MV-4-11 (cell line): ENCODE results near the gene SEPTIN6.
A peak's percentile ranks its signal among the peaks of the same experiment; 100 is the strongest.
"Not testable (repeated sequence)": the region's sequence is repeated elsewhere in the genome, so short reads cannot be mapped to it uniquely, and the experiment has no call there.

Experiments used
- DNase-seq: peaks from one replicate; lab custom pipeline; 2025; lab: John Stamatoyannopoulos, UW

The SEPTIN6 gene

DNA sequence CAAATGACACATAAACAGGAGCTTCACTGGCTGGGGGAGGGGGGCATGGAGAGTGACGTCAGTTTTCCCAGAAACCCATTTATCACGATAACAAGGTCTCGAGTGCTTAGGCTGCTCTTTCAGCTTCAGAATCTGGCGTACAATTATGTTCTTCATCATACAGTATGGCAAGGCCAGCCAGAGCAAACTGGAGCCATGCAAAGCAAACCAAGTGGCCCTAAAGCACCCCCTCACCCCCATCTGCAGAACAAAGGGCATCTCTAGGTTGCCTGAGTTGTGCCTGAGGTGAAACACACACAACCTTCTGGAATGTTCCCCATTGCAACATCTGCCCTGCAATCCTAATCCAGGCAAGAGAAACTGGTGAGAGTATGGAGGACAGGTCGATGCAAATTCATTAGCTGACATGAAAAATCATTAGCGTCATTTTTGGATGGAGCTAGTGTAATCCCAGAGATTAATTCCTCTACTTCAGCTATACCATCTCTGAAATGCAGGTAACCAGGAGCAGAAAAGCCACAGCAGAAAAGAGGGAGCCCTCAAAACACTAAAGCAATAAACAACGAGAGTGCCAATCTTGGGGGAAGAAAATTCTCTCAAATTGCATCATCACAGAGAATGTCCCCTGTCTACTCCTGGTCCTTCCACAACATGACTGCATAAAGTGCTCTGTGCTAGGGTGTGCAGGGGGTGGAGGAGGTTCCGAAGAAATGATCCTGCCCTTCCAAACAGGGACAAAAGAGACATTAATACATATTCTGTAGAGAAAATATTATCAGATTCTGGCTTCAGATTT, 1.8 kb downstream of the SEPTIN6 start:
- peak; percentile 54 for DNase-seq

DNA sequence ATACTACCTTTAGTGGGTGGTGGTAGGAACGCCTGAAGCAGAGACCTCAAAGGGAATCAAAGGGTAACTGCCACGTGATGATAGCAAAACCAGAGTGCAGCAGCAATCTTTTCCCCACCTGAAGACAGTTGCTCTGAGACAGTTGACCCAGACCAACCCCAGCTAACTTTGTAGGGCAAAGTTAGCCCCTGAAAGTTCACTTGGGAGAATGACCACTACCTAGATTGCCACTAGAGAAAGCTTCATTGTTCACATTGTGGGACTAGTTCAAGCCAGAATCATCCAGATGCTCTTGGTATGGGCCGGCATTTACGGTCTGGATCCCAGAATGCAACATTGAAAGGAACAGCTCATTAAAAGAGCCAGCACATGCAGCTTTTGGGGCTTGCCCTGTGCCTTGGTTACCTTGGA, 4.1 kb downstream of the SEPTIN6 start:
- no peak for DNase-seq

DNA sequence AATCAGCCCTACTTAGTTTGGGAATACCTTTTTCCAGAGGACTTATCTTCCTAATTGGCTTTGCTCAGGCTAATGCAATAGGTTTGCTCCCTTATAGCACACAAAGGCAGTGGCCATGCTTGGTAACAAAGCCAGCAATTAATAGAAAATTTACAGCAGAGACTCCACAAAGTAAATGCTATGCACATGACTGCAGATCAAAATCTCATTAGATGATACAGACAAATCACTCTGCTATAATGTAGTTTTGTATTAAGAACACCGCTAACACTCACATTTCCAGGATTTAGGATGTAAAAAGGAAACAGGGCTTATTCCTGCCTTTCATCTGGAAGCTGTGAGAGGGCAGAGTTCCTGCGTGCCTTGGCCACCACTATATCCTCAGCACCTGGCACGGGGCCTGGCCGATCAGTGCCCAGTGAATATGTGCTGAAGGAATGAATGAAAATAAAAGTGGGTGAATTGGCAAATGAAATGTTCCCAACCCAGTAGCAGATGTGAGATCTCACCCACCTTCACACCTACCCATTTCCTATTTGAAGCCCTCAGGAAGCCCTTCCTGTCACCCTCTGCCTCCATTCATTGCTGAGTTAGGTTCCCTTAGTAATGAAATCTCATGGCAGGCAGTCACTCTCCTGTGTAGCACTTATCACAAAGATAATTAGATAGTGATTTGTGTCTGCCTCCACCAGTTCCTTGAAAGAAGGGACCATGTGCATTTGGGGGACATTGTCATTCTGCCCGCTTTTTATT, 5.1 kb downstream of the SEPTIN6 start:
- no peak for DNase-seq

DNA sequence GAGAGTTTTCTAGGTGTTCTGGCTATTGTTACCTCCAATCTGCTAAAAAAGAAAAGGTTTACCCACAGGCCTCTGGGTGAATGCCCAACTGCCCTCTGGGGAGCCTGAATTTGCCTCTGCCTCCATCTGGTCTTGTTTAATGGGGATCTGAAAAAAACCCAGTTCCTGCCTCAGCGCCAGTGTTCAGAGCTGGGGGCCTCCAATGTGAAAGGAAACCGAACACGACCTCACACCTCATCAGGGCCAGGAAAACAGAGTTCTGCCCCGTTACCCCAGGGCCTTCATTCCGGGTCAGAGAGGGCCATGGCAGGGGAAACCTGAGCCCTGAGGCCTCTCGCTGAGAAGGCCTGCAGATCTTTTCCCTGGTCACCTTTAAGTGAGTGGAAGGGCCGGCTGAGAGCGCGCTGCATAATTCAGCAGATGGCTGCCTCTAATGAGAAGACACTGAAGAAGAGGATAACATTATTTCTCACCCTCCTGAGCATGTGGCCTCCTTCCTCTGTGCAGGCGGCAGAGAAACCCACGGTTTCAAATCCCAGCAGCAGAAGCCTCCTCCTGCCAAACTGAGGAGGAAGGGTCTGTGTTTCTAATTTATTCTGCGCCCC, 6.8 kb downstream of the SEPTIN6 start:
- DNase-seq = no peak

DNA sequence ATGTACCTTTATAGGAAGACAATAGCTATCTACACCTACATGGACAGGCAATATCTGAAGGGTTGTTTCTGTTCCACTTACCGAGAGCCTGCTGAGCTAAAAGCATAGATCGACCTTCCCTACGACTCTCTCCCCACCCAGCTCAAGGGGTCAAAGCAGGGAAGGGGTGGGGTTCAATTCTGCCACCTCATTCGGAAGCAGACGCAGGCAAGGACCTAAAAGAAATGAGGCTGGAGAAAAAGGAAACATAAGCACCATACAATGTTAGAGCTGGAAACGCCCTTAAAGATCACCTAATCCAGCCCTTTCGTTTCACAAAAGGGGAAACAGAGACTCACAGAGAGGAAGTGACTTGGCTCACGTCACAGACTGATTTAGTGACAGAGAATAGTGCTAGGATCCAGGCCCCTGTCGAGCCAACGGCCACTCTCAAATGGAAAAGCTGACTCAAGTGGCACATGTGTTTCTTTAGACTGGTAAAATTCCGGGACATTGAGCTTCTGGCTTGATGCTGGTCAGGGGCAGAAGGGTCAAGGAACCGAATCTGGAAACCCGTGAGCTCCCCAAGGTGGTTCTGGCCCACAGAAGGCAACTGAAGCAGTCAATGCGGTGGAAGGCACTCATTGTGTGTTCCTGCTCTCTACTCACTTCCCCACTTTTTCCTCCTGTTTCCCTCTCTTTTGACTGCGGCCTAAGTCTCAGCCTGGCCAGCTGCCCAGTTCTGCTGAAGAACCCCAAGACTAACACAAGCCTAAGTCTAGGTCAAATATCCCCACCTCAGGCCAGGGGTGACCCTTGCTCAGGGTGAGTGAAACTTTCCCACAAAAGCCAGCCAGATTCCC, 7.5 kb downstream of the SEPTIN6 start:
- peak; percentile 89 for DNase-seq

DNA sequence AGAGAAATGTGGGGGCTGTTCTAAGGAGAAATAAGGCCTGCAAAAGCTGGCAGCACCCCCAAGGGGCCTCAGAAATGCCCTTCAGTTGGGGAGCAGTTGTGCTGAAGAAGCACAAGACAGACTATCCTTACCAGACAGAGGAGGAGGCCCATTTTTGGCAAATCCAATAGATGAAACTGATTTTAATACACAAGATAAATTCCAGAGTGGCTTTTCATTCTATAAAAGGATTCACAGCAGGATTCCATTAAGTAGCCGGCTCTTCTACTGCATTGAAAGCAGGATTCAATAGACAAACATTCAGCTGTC, 8.1 kb downstream of the SEPTIN6 start:
- DNase-seq = no peak

DNA sequence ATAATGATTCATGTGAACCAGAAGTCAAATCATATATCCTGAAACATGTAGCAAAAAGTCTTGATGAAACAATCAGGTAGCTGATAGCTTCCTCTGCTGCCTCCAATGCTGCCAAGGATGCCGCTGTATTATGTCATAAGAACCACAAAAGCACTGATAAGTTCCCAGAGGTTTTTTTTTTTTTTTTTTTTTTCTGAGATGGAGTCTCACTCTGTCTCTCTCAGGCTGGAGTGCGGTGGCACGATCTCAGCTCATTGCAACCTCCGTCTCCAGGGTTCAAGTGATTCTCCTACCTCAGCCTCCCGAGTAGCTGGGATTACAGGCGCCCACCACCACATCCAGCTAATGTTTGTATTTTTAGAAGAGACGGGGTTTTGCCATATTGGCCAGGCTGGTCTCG, 8.7 kb downstream of the SEPTIN6 start:
- not testable (repeated sequence) for DNase-seq

DNA sequence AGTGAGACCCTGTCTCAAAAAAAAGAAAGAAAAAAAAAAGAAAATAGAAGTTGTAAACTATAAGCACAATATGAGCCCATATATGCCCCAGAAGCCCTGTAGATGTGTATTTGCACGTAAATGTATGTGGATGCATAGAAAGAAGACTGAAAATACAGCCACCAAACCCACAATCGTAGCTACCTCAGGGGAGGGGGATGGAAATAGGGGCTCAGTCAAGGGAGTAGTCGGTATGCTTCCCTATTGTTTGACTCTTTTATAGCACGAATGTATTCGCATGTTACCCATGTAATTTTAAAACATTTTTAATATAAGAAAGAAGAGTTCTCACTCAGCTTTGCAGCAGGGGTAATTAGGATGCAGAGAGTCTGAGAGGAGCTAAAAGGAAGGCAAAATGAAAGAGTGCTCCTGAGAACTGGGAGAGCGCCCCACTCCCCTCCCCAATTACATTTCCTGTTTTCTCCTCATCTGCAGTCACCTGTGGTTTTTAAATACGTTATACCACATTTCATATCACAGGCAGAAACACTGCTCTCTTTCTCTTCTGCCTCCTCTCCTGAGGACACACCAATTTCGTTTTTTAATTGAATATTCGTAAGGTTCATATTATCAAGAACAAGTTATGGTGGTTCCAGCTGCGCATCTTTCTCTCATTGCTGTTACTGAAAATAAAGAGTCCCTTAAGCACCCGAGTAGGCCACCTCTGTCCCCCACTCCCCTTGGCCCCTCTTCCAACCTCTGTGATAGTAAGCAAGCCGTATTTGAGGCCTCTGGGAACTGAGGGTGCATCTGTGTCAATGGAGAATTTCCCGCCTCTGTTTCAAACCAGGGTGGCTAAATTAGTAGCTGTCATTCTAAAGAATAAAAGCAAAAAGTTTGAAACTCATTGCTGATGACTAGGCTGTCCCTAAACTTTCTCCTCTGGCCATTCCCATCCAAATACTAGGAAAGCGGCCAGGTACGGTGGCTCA, 10.7 kb downstream of the SEPTIN6 start:
- DNase-seq = peak; percentile 16

DNA sequence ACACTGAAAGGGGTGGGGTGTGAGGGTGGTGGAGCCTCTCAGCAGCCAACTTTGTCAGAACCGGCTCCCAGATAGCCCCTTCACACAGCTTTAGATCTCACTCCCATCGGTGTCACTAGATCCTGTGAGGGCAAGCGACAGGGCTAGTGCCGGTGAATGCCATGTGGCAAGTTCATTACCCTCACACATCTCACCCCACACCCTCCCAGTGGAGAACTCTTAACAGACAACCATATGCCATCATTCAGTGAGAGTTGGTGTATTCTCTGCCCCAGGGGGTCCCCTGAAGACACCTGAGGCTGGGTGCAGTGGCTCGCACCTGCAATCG, 15.3 kb downstream of the SEPTIN6 start:
- no peak for DNase-seq

DNA sequence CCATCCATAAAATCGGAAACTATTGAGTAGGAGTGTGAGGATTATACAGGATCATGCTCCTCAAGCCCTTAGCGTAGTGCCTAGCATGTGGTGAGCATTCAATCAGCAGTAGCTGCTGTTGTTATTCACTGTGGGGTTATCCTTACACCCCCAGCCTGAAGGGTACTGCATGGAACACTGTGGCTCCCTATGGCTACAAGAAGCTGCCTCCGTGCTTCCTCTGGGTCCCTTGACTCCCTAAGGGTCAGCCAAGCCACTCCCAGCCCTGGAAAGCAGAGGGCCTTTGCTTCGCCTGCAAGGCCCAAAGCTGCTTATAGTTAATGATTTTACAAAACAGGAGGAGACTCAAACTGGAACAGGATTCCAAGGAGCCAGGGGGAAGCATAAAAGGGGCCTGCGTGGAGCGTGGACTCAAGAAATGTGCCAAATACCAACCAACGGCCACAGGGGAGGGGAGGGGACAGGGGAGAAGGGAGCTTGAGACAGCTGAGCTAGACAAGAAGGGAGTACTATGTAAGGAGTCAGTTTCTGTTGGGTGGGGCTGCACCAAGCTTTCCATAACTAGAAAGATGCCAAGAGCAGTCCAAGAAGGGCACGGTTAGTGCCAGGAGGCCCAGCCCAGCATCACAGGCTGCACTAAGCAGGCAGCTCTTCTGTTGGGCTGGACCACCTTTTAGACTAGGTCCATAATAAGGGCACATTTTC, 15.9 kb downstream of the SEPTIN6 start:
- no peak for DNase-seq

DNA sequence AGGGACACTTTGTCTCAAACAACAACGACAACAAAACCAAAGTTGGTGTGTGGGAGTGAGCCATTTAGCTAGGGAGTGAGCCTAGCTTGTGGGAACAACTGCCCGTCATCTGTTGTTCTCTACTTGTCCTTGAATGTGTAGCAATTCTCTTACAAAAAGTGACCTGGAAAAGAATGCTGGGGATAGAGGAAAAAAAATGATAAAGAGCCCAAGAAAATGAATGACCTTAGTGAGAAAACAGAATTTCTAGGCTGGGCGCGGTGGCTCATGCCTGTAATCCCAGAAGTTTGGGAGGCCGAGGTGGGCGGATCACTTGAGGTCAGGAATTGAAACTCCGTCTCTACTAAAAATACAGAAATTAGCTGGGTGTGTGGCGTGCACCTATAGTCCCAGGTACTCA, 19.6 kb downstream of the SEPTIN6 start:
- no peak for DNase-seq

DNA sequence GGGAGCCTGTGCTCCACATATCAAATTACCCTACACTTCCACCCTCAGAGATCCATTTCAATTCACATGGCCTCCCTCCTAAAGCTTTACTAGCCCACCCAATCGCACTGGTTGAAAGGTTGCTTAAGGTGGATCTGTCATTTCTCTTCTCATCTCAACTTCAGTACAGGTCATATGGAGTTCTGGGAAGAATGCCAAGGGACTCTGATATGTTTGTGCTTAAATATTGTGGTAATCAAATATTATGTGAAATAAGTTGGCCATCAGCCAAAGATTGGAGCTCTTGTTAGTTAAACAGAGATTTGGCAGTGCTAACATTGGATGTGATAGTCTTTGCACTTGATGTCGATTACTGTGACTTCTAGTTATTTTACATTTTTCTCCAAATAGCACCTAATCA, 20.5 kb downstream of the SEPTIN6 start:
- DNase-seq = no peak

DNA sequence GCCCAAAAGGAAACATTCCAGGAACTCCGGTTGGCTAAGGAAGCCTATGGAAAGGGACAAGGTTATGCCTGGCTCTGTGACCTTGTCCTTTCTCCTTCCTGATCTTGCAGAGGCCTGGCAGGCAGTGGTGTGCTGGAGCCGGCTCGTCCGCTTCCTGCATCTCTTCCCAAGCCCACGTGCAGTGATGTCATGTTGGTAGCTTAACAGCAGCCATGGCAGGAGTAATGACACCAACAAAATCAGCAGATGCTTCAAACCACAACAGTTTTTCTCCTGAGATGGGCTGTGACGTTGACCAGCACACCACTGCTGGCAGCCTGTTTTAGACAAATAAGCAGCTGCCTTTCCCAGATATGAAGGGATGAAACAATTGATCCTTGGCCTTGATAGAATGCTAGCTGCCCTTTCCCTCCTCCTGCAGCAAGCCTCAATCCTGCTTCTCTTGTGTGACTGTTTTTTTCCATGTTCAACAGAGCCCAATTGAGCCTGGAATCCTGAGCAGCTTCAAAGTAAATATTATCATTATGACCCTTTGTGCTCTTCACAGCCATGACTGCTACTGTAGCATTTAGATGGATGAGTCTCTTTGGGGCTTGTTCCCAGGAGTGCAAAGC, 23.4 kb downstream of the SEPTIN6 start:
- no peak for DNase-seq

DNA sequence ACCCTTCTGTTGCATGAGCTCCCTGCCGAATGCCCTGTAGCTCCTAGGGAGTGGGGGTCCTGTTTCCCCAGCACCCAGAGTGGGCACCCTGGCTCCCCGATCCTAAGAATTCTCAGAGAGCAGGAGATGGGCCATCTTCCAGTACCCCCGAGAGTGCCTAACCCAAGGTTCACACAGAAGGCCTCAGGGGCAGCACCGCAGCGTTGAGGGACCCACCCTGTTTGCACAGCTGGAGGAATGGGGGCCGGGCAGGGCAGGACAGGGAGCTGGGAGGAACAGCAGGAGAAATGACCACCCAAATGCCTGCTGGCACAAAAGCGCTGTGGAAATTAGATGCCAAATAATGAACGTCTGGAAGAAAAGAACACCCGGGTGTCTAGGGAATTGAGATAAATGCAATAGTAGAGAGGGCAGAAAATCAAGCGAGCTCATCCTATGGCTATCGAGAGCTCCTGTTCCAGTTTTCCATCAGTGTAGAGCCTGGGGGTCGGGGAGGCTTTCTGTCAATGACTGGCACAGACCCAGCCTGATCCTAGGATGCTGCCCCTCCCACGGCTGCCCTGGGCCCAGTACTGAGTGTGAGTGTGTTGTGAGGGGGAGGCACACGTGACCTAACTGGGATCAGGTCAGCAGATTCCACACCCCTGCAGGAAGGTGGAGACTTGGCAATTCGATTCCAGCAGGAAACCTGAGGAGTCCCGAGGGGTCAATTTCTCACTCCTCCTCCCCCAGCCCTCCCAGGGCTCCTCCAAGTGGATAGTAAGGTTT, 25.7 kb downstream of the SEPTIN6 start:
- DNase-seq = no peak

DNA sequence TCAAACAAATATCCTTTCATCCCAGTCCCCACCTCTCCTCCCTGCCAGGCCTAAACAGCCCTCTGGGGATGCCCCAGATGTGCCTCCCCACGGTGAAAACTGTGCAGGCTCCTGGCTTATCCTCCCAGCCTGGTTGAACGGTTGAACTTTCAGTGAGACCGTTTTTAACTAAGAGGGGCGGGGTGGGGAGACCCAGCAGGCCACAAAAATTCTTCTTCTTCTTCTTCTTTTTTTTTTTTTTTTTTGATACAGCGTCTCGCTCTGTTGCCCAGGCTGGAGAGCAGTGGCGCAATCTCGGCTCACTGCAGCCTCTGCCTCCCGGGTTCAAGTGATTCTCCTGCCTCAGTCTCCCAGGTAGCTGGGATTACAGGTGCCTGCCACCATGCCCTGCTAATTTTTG, 28.1 kb downstream of the SEPTIN6 start:
- peak; percentile 32 for DNase-seq

DNA sequence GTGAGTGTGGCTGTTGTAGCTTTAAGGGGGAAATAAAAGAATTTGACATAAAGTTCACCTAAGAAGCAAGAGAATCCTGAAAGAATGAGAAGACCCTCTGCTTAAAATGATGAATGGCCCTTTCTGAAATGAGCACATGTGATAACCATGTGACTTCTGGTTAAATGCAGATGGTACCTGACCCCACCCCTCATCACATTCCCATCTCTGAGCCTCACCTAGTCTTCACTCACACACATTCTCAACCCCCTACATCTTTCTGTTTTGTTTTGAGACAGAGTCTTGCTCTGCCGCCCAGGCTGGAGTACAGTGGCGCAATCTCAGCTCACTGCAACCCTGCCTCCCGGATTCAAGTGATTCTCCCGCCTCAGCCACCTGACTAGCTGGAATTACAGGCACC, 31.5 kb downstream of the SEPTIN6 start:
- no peak for DNase-seq

DNA sequence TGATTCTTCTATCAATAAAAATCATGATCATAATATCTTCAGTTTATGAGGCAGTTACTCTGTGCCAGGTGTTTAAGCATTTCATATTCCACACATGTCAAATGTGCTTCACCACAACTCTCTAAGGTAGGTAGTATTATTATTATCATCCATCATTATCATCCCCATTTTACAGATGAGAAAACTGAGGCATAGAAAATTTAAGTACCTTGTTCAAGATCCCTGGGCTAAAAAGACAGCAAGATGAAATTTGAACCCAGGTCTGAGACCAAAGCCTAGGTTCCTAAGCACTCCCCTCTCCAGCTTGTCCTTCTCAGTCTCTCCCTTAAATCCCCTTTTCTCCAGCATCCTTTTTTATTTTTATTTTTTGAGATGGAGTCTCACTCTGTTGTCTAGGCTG, 33.4 kb downstream of the SEPTIN6 start:
- DNase-seq = no peak

DNA sequence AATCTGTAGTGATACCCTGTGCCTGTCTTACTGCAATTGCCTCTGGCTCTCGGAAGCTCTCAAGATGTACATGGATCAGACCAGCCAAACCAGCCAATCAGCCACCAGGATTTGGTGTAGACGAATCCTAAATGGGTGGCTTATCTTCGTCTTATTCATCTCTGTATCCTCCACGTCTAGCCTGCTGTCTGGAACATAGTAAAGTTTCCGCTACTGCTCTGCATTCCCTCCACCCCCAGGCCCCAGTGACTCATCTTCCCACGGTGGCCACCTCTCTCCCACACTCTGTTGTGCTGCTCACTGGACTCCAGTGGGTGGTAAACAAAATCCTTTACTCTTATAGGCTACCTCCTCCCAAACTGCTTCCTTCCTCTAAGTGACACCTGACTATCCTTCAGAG, 37.8 kb downstream of the SEPTIN6 start:
- no peak for DNase-seq

DNA sequence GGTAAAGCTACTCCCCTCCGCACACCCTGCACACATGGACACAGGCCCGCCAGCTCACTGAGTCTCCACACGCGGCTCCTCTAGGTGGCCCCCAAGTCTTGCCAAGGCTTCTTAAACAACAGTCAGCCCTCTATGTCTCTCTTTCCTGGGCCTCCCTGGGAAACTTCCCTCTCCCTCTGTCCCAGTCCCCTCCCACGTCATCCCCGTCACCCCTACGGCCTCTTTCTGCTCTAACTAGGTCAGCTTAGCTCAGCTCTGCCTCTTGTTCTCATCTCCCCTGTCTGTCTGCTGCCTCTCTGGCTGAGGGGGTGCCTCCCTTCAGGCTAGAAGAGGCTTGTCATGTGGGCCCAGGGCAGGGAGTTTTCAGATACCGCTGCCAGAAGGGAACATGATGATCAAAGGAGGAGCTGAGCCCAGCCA, 38.8 kb downstream of the SEPTIN6 start:
- no peak for DNase-seq

DNA sequence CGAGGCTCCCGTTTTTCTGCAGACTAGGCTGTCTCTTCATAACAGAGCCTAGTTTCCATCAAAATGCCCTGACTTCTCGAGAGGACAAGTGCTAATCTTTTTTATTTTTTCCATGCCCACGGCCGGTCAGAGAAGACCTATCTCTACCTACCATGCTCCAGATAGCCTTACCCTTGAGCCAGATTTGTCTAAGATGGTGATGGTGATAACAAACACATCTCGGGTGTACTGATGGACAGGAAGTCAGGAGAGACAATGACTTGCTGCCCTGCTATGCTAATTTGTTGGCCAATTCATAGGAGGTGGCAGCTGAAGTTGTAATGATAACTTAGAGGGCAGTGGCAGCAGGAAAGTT, 44.6 kb downstream of the SEPTIN6 start:
- no peak for DNase-seq
